GM20431 (cell line): ENCODE results near the gene GLT1D1.
"Not testable (repeated sequence)": the region's sequence is repeated elsewhere in the genome, so short reads cannot be mapped to it uniquely, and the experiment has no call there.

Experiments used
- in situ Hi-C: fragments of 300-500 bp; cut with MseI, MboI; formaldehyde crosslinking; loops from one replicate; pipeline ENCODE4 v1.15.0; 2020; ENCODE audit warnings: low sequenced_read_pairs; ENCODE audit not compliant: unreplicated experiment

GLT1D1 gene

GRCh38 chr12:128819293-128820144 lies 33.8 kb upstream of the GLT1D1 start:
- in situ Hi-C loops: no loop called here

GRCh38 chr12:128820253-128820652 lies 33.0 kb upstream of the GLT1D1 start:
- in situ Hi-C loops: no loop called here

- in situ Hi-C loops: no loop called here
These were observed 32.4 kb upstream of the GLT1D1 start for GRCh38 chr12:128820723-128821432.

- in situ Hi-C loops: no loop called here
These were observed 29.9 kb upstream of the GLT1D1 start for GRCh38 chr12:128823216-128823915.

GRCh38 chr12:128823916-128824839 lies 29.1 kb upstream of the GLT1D1 start, which contains the start of gene SLC15A4:
Gene SLC15A4, minus strand, starts transcription at chr12:128823958. Its CDS starts 15 bp downstream, at chr12:128823943.
- in situ Hi-C loops: no loop called here

- in situ Hi-C loops: no loop called here
These were observed 27.4 kb upstream of the GLT1D1 start for GRCh38 chr12:128825835-128826234.

- in situ Hi-C loops: no loop called here
These were observed 25.6 kb upstream of the GLT1D1 start for GRCh38 chr12:128827724-128828123.

GRCh38 chr12:128829861-128830504 lies 23.3 kb upstream of the GLT1D1 start:
- in situ Hi-C loops: no loop called here

GRCh38 chr12:128830505-128830893 lies 22.8 kb upstream of the GLT1D1 start:
- in situ Hi-C loops: no loop called here

- in situ Hi-C loops: no loop called here
These were observed 19.9 kb upstream of the GLT1D1 start for GRCh38 chr12:128833418-128833817.

- in situ Hi-C loops: not testable (repeated sequence)
These were observed 13.4 kb upstream of the GLT1D1 start for GRCh38 chr12:128839885-128840284.

GRCh38 chr12:128840862-128841468 lies 12.3 kb upstream of the GLT1D1 start:
- in situ Hi-C loops: no loop called here

- in situ Hi-C loops: no loop called here
These were observed 10.7 kb upstream of the GLT1D1 start for GRCh38 chr12:128842579-128842978.

- in situ Hi-C loops: no loop called here
These were observed 9.7 kb upstream of the GLT1D1 start for GRCh38 chr12:128843538-128843937.

GRCh38 chr12:128844031-128844635 lies 9.1 kb upstream of the GLT1D1 start:
- in situ Hi-C loops: no loop called here

GRCh38 chr12:128846671-128847070 lies 6.6 kb upstream of the GLT1D1 start:
- in situ Hi-C loops: not testable (repeated sequence)

GRCh38 chr12:128848371-128848770 lies 4.9 kb upstream of the GLT1D1 start:
- in situ Hi-C loops: no loop called here

- in situ Hi-C loops: not testable (repeated sequence)
These were observed 3.5 kb upstream of the GLT1D1 start for GRCh38 chr12:128849806-128850205.
